ENCODE measurements around the gene CDK7. TPM values are rescaled to one million over a fixed set of nuclear protein-coding genes. Genes with fewer than 3 reads are reported as not detected.

Gene CDK7
- polyA plus RNA-seq, 1 donor (not counting 4 experiments of a cell fraction or from before 2014, with no cell fraction given), result 80.5 TPM

GRCh38 chr5:69212022-69212421 lies 22.7 kb upstream of the CDK7 start:
- Histone ChIP-seq H3K4me2 (ENCODE audit: control insufficient read depth, extremely low read depth, insufficient read depth, low read depth, low read length) (no peak overlapping the region), H2AFZ (ENCODE audit: control insufficient read depth, low read length) (no peak overlapping the region), H3K9ac (ENCODE audit: control insufficient read depth, extremely low read depth, insufficient read depth, low read length) (no peak overlapping the region), H3K27me3 (ENCODE audit: control insufficient read depth, extremely low read depth, insufficient read depth, low read length) (no peaks in the 10 kb centered on the region), H3K9me1 (ENCODE audit: control insufficient read depth, extremely low read depth, insufficient read depth, low read length) (no peaks in the 10 kb centered on the region), H3K4me3 (ENCODE audit: control insufficient read depth in 2 of 3, extremely low read depth in 1 of 3, insufficient read depth in 2 of 3, low read depth in 1 of 3, low read length in 3 of 3) (no peak overlapping the region), H3K9me3 (ENCODE audit: control insufficient read depth, low read depth, low read length) (no peaks in the 10 kb centered on the region), H4K20me1 (ENCODE audit: control insufficient read depth, extremely low read depth, insufficient read depth, low read length) (no peaks in the 10 kb centered on the region), H3K27ac (ENCODE audit: control insufficient read depth, insufficient read depth, low read length) (no peak overlapping the region), H3K4me1 (ENCODE audit: control insufficient read depth, extremely low read depth, insufficient read depth, low read length) (peaks cover 6% of the 10 kb centered on the region), H3K36me3 (ENCODE audit: control insufficient read depth in 2 of 2, extremely low read depth in 1 of 2, insufficient read depth in 2 of 2, low read length in 2 of 2) (no peaks in the 10 kb centered on the region), H3K79me2 (ENCODE audit: control insufficient read depth, insufficient read depth, low read length) (no peaks in the 10 kb centered on the region)
- dilution Hi-C loops (cut with MboI; ENCODE audit: extremely low pct_ligation_motif_present, low sequenced_read_pairs), result no loop called here
- TF ChIP-seq CTCF (optimal IDR thresholded peaks at IDR 0.05 in 1 of 3, IDR thresholded peaks at IDR 0.05 in 1 of 3, conservative IDR thresholded peaks at IDR 0.05 in 1 of 3; ENCODE audit: extremely low read depth in 1 of 3, insufficient read depth in 2 of 3, low read length in 3 of 3) (no peak), EZH2 (IDR thresholded peaks at IDR 0.05; ENCODE audit: low read length) (no peak)
- DNase-seq (ENCODE audit: low read depth, low spot score) (no peak), FAIRE-seq (no peak)

GRCh38 chr5:69213513-69214215 lies 21.0 kb upstream of the CDK7 start:
- Histone ChIP-seq H4K20me1 (ENCODE audit: control insufficient read depth, extremely low read depth, insufficient read depth, low read length) (no peaks in the 10 kb centered on the region), H3K9me3 (ENCODE audit: control insufficient read depth, low read depth, low read length) (no peaks in the 10 kb centered on the region), H3K4me2 (ENCODE audit: control insufficient read depth, extremely low read depth, insufficient read depth, low read depth, low read length) (no peak overlapping the region), H2AFZ (ENCODE audit: control insufficient read depth, low read length) (no peak overlapping the region), H3K79me2 (ENCODE audit: control insufficient read depth, insufficient read depth, low read length) (peaks cover 10% of the 10 kb centered on the region), H3K27ac (ENCODE audit: control insufficient read depth, insufficient read depth, low read length) (no peak overlapping the region), H3K4me1 (ENCODE audit: control insufficient read depth, extremely low read depth, insufficient read depth, low read length) (peaks cover 10% of the 10 kb centered on the region), H3K9me1 (ENCODE audit: control insufficient read depth, extremely low read depth, insufficient read depth, low read length) (no peaks in the 10 kb centered on the region), H3K36me3 (ENCODE audit: control insufficient read depth in 2 of 2, extremely low read depth in 1 of 2, insufficient read depth in 2 of 2, low read length in 2 of 2) (no peaks in the 10 kb centered on the region), H3K27me3 (ENCODE audit: control insufficient read depth, extremely low read depth, insufficient read depth, low read length) (no peaks in the 10 kb centered on the region), H3K4me3 (ENCODE audit: control insufficient read depth in 2 of 3, extremely low read depth in 1 of 3, insufficient read depth in 2 of 3, low read depth in 1 of 3, low read length in 3 of 3) (no peak overlapping the region), H3K9ac (ENCODE audit: control insufficient read depth, extremely low read depth, insufficient read depth, low read length) (no peak overlapping the region)
- no peak for TF ChIP-seq EZH2 (IDR thresholded peaks at IDR 0.05; ENCODE audit: low read length)
- TF ChIP-seq CTCF (optimal IDR thresholded peaks at IDR 0.05 in 1 of 3, IDR thresholded peaks at IDR 0.05 in 1 of 3, conservative IDR thresholded peaks at IDR 0.05 in 1 of 3; ENCODE audit: extremely low read depth in 1 of 3, insufficient read depth in 2 of 3, low read length in 3 of 3), result no peak
- dilution Hi-C loops (cut with MboI; ENCODE audit: extremely low pct_ligation_motif_present, low sequenced_read_pairs), result no loop called here
- FAIRE-seq (no peak), DNase-seq (ENCODE audit: low read depth, low spot score) (no peak)
